Non-pigmented ciliary epithelial cell (primary cell): ENCODE results near the gene SLC17A3.

ENCODE experiments used
- DNase-seq: peaks from one replicate; pipeline ENCODE4 v3.0.0-alpha.2; 2010; ENCODE audit warnings: low read depth

The SLC17A3 gene

DNA sequence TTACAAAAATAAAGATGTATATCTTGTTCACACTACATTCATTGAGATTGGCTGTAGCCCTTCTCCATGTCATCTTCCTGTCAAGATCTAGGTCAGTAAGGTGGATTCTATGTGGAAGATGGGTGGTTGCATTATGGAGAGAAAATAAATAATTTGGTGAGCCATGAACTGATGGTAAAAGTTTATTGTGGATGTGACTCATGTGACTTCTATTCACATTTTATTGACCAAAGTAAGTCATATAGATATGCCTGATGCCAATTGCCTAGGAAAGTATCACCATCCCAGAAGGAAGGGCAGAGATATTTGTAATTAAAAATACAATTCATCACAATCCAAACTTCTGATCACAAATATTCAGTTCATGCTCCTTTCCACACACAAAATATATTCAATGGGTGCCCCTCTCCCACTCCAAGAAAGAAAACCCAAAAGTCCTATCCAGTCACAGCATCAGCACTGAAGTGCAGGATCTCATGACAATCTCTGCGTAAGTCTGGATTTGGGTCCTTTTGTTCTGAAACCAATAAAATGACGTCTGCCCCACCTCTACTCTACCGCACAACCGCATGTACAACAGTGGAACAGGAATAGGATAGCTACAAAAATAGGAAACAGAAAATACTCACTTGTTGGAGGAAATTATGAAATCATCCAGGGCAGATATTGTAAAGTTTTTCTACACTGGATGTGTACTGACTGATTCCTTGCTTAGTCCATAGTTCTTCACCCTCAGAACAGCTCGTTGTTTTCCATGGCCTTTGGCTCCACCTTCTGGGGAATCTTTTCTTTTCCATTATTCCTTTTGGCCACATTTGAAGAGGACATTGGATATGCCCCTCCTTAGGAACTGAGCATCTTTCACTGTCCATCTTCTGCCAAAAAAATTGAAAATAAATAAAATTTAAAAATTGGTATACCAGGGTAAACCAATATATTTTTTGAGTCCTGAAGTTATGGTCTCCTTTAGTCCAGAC is 16.1 kb upstream of the SLC17A3 start:
- DNase-seq: no peak

GRCh38 chr6:25888626-25889025 is 14.6 kb upstream of the SLC17A3 start:
- no peak for DNase-seq

GRCh38 chr6:25886066-25886465 is 12.0 kb upstream of the SLC17A3 start:
- no peak for DNase-seq

- no peak for DNase-seq
Measured at GRCh38 chr6:25883991-25884390, 9.9 kb upstream of the SLC17A3 start.

DNA sequence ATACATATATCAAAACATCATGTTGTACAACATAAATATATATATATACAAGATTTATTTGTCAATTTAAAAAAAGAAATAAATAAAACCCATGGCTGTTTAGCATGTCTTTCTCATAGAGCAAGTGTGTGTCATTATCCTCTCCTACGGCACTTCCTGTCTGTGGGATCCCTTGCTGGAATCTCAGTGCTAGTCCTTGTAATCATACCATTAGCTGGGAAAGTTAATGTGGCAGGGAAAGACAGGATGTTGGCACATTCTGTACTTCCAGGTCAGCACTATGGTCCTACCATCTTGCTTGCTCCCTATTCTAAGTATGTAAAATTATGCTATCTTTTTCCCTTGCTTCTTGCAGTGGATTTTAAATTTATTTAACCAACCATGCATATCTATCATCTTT is 9.5 kb upstream of the SLC17A3 start:
- DNase-seq: no peak

DNA sequence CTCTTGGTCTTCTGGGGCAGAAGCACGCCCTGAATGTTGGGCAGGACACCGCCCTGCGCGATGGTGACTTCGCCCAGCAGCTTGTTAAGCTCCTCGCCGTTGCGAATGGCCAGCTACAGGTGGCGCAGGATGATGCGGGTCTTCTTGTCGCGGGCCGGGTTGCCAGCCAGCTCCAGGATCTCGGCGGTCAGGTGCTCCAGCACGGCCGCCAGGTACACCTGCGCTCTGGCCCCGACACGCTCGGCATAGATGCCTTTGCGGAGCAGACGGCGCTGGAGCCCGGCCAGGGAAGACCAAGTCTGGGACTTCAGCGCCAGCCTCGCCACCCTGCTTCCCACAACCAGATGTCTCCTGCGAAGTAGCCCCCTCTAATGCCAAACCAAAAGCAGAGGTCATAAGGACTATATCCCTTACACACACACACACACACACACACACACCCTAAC is 8.0 kb upstream of the SLC17A3 start:
- no peak for DNase-seq

DNA sequence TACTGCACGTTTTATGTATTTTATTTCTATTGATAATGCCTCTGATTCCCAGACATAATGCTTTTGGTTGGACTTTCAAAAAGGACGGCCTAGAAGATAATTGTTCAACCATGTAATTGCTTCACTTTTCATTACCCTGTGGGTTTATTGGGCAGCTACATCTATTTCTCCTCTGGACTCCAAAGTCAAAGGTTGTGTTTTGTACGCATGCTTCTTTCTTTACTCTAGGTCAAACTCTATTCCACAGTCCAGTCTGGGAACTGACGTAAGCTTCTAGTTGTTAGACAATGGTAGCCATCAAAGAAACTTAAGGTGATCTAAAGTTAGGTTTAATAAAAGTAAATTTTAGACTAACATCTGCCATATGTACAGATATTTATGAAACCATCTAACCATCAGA is 6.6 kb upstream of the SLC17A3 start:
- DNase-seq: no peak

- DNase-seq: no peak
Measured at GRCh38 chr6:25878721-25879322, 4.8 kb upstream of the SLC17A3 start.

DNA sequence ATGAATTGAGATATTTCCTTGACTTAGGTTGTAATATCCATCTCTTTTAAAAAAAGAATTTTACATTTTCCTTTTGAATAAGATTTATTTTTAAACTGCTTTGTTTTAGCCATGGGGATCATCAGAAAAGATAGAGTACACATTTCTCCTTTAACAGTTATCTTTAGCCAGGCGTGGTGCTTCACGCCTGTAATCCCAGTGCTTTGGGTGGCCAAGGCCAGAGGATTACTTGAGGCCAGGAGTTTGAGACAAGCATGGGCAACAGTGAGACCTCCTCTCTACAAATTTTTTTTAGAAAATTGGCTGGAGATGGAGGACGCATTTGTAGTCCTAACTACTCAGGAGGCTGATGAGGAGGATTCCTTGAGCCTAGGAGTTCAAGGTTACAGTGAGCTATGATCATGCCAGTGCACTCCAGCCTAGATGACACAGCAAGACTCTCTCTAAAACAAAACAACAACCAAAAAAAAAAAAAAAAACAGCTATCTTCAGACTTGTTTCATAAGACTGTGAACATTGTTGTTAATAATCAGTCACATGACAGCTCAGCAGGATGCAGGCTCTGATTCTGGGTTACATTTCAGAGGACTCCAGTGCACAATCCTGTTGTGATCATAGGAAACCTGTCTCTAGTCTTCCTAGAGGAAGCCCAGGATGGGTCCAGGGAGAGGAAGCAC is 2.0 kb upstream of the SLC17A3 start:
- no peak for DNase-seq

- DNase-seq: no peak
Measured at GRCh38 chr6:25875563-25875905, 1.5 kb upstream of the SLC17A3 start.

GRCh38 chr6:25874822-25875562 is 949 bp upstream of the SLC17A3 start:
- no peak for DNase-seq

- DNase-seq: no peak
Measured at GRCh38 chr6:25872814-25873213, 1.2 kb downstream of the SLC17A3 start.

DNA sequence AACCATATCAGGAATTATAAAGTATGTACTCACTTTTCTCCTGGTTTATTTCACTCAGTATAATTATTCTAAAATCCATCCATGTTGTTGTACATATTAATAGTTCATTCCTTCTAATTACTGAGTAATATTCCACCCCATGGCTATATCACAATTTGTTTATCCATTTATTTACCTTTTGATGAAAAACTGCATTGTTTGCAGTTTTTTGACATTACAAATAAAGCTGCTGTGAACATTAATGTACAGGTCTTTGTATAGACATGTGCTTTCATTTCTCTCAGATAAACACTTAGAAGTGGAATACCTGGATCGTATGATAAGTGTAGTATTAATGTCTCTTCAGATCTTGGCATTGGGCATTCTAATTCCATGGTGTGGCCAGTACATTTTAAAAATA is 4.2 kb downstream of the SLC17A3 start:
- DNase-seq: no peak

DNA sequence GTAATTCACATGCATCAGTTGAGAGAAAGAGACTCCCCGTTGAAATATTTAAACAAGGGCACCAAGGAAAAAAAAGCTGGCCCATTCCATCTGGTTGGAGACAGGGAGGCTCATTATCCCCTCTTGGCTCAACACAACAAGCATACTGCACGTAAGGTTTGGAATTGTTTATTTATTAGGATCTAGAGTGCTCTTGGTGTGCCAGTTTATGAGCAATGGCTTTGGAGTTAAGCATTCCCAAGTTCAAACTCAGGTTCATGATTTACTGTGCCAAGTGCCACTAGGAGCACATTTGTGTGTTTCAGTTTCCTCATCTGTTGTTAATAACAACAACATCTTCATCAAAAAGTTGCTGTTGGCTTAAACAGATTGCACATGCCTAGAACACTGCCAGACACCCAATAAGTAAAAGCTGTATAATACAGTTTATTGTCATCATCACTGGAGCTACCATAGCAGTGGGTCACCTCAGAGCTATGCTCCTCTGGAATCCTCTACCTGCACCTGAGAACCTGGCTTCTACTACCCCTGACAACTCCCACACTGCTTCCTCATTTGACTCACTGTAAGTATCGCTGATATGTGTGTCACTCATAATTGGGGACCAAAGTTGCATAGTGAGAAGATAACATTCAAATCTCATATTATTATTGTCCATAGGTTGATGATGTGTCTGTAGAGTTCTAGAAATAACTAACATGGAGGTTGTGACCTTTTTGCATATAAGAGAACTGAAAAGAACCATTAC is 5.4 kb downstream of the SLC17A3 start:
- DNase-seq: no peak

GRCh38 chr6:25866011-25866410 is 8.0 kb downstream of the SLC17A3 start:
- no peak for DNase-seq

GRCh38 chr6:25863360-25863759 is 10.7 kb downstream of the SLC17A3 start:
- no peak for DNase-seq

DNA sequence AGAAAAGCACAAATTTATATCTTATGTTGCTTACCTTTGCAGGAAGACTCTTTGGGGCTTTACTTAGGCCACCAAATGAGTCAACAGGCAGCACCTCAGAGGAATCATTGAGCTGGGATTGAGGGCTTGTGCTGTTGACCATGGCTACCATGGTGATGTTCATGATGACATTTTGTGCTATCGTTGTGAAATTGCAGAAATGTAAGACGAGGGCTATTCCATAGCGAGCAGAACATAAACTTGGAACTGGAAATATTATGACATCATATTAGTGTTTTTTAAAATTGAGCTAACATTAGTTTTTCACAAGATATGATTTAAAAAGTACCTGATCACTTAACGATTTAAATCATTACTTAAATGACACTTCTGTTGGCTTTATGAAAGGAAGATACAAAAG is 11.8 kb downstream of the SLC17A3 start:
- no peak for DNase-seq

DNA sequence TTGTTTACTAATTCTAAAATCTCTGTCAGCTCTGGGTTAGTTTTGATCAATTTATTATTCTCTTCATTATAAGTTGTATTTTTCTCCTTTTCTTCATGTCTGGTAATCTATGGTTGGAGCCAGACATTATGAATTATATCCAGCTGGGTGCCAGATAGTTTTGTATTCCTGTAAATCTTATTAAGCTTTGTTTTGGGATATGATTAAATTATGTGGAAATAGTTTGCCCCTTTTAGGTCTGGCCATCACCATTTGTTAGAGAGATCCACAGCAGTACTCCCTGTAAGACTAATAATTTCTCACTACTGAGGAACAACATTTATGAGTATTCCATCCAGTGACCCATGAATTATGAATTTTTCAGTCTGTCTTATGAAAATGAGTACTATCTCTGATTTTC is 21.3 kb downstream of the SLC17A3 start:
- DNase-seq: no peak

DNA sequence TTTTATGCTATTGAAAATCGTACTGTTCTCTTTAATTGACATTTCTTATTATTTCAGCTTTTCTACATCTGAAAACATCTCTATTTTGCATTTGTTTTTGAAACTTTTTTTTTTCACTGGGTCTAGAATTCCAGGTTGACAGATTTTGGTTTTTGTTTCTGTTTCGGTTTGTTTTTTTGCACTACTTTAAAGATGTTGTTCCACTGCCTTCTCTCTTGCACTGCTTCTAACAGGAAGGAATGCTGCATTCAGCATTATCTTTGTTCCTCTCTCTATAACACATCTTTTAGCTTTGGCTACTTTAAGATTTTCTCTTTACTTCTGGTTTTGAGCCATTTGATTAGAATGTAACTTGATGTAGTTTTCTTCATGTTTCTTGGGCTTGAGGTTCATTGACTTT is 22.1 kb downstream of the SLC17A3 start:
- no peak for DNase-seq

DNA sequence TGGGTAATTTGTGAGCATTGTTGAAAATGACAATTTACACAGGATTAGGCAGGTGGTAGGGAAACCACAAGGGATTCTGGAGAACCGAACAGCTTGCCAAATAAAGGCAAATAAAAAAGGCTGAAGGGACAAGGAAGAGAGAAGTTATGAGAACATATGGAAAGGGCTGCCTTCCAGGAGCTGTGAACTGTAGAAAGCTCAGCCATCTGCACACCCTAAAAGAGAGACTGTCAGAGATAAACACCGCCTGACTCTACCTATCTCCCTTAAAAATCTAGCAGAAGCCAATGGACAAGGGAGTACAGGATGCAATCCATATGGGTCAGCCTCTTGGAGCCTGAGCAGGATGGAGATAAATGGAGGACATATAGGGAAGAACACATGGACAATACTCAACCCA is 29.5 kb downstream of the SLC17A3 start:
- no peak for DNase-seq

- DNase-seq: no peak
Measured at GRCh38 chr6:25842526-25842925, 31.5 kb downstream of the SLC17A3 start.
